ENCODE results near the gene NRXN3.

The NRXN3 gene

DNA sequence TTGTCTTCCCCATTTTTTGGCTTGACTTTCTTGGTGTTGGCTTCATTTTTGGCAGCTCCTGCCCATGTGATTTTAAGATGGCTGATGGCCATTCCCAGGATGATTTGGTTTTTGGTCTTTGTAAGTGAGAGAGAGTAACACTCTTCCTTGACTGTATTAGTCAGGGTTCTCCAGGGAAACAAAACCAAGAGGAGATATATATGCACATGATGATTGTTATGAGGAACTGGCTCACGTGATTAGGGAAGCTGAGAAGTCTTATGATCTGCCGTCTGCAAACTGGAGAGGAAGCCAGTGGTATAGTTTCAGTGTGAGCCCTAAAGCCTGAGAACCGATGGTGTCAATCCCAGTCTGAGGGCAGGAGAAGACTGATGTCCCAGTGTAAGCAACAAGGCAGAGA lies 146.6 kb downstream of the NRXN3 start:
- no peak for TF ChIP-seq Cebpa-rat (IDR thresholded peaks at IDR 0.05)
- Histone ChIP-seq H3K36me3 (no peaks in the 10 kb centered on the region), H3K4me1 (peaks cover 0 to 55% (median 23%) of the 10 kb centered on the region in 10 experiments; a peak in 16 of 20 replicates), H3K27me3 (no peaks in the 10 kb centered on the region), H3K9me3 (replicated peaks in 1 of 11) (no peaks in the 10 kb centered on the region), H3K9ac (peak overlapping the region in 2 of 11 experiments; percentile 15 to 58; a peak in 2 of 22 replicates), H3K27ac (peak overlapping the region in 4 of 11 experiments; percentile 15 to 87 (median 72); a peak in 6 of 22 replicates), H3K4me2 (peak overlapping the region in 8 of 11 experiments; percentile 4 to 80 (median 39); a peak in 13 of 22 replicates), H4K20me1 (no peaks in the 10 kb centered on the region), H3K4me3 (no peak overlapping the region)

DNA sequence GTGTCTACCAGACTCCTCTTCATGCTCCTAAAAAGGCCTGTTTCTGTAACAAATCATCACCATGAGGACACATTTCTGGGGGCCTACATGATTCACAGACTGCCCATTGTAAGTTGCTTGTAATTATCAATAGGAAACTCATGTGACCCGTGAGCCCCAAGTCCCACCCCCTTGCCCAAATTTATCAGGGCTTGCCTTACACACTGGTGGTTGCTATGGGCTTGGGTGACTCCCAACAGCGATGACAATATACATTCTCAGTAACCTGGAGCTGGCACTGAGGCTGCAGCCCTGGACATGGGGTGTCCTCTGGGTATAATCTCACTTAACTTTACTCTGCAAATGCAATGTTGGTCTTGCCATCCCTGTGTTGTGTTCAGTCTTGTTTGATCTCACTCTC lies 149.2 kb downstream of the NRXN3 start:
- no peak overlapping the region for H3K9ac ChIP-seq
- H4K20me1 ChIP-seq: no peaks in the 10 kb centered on the region
- H3K36me3 ChIP-seq: no peaks in the 10 kb centered on the region
- H3K9me3 ChIP-seq (replicated peaks in 1 of 11): no peaks in the 10 kb centered on the region
- H3K4me3 ChIP-seq: no peak overlapping the region
- H3K4me2 ChIP-seq: no peak overlapping the region
- H3K27ac ChIP-seq: no peak overlapping the region
- peaks cover 0 to 41% (median 8%) of the 10 kb centered on the region in 10 experiments; a peak in 12 of 20 replicates for H3K4me1 ChIP-seq
- no peaks in the 10 kb centered on the region for H3K27me3 ChIP-seq
- no peak for TF ChIP-seq Cebpa-rat (IDR thresholded peaks at IDR 0.05)

DNA sequence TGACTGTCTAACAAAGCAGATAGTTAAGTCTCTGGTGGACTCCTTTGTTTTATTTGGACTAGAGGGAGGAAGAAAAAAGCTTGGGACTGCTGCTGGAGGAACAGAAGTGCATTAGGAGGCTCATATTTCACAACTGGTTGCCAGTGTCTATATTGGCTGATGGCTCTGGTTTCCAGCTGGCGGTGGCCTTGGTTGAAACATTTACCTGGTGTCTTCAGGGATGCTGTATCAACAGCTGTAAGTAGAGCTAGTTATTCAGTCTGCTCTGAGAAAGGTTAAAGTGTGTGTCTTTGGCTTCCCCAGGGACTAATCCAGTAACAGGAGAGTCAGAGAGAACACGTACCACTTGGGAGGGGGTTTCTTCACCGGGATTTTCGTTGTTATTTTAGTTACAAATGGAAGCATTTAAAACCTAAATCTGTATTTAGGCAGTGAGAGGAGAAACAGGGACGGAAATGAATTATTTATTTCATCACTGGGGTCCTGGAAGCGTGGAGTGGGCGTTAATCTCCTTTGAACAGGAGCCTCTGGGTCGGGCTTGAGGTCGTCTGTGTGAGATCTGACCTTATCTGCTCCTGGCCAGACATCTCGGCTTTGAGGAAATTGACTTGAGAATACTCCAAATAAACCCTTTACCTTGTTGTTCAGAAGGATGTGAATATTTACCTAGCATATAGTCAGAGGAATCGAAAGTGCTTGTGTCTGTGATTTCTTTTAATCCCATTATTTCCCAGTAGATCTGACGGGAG lies 149.9 kb downstream of the NRXN3 start:
- Histone ChIP-seq H3K9me3 (replicated peaks in 1 of 11) (no peaks in the 10 kb centered on the region), H3K4me3 (no peak overlapping the region), H3K27ac (no peak overlapping the region), H3K4me2 (no peak overlapping the region), H3K9ac (no peak overlapping the region), H3K27me3 (no peaks in the 10 kb centered on the region), H3K36me3 (no peaks in the 10 kb centered on the region), H4K20me1 (no peaks in the 10 kb centered on the region), H3K4me1 (peaks cover 0 to 40% (median 8%) of the 10 kb centered on the region in 10 experiments; a peak in 12 of 20 replicates)
- TF ChIP-seq Cebpa-rat (IDR thresholded peaks at IDR 0.05): no peak

DNA sequence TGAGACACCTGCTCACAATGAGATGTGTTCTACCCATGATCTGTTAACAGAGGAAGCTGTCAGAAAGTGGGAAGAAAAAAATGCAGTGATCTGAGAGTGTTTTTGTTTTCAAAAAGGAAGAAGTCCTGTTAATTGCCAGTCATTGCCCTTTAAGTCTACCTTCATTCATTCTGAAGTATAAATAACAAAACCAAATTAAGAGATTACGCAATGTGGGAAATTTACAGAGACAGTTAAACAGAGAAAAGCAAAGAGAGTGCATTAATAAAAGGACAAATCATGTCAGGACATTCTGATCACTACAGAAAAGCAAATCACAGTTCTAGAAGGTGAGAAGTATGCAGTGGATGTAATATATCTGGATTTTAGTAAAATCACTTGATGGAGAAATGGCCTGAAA lies 154.2 kb downstream of the NRXN3 start:
- TF ChIP-seq Cebpa-rat (IDR thresholded peaks at IDR 0.05): peak in 4 of 11 experiments; percentile 29 to 63 (median 42); a peak in 4 of 22 replicates
- Histone ChIP-seq H3K9me3 (replicated peaks in 1 of 11) (no peaks in the 10 kb centered on the region), H3K27ac (no peak overlapping the region), H3K27me3 (no peaks in the 10 kb centered on the region), H3K4me2 (peak overlapping the region in 4 of 11 experiments; percentile 11 to 40 (median 24); a peak in 6 of 22 replicates), H3K36me3 (no peaks in the 10 kb centered on the region), H3K4me1 (peaks cover 0 to 11% (median 0%) of the 10 kb centered on the region in 10 experiments; a peak in 6 of 20 replicates), H4K20me1 (no peaks in the 10 kb centered on the region), H3K9ac (no peak overlapping the region), H3K4me3 (no peak overlapping the region)

DNA sequence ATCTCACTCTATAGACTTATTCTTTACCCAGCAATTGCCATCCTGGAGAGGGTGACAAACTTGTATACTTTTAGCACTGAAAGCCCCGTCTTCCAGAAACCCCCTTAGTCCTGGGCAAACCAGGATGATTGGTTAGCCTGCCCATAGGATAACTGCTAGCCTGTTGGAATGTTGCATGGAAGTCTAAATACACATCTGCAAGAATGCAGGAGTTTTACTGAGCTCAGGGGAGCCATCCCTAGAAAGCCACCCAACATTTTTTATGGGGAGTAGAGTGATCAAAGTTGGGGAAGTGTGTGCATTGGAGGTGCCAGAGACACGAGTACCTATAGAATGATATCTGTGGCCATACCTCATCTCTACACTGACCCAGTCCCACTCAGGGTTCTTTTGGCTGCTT lies 155.7 kb downstream of the NRXN3 start:
- Histone ChIP-seq H4K20me1 (no peaks in the 10 kb centered on the region), H3K27ac (no peak overlapping the region), H3K9ac (no peak overlapping the region), H3K4me2 (no peak overlapping the region), H3K9me3 (replicated peaks in 1 of 11) (no peaks in the 10 kb centered on the region), H3K36me3 (no peaks in the 10 kb centered on the region), H3K4me3 (no peak overlapping the region), H3K4me1 (peaks cover 0 to 11% (median 0%) of the 10 kb centered on the region in 10 experiments; a peak in 6 of 20 replicates), H3K27me3 (no peaks in the 10 kb centered on the region)
- TF ChIP-seq Cebpa-rat (IDR thresholded peaks at IDR 0.05): no peak

DNA sequence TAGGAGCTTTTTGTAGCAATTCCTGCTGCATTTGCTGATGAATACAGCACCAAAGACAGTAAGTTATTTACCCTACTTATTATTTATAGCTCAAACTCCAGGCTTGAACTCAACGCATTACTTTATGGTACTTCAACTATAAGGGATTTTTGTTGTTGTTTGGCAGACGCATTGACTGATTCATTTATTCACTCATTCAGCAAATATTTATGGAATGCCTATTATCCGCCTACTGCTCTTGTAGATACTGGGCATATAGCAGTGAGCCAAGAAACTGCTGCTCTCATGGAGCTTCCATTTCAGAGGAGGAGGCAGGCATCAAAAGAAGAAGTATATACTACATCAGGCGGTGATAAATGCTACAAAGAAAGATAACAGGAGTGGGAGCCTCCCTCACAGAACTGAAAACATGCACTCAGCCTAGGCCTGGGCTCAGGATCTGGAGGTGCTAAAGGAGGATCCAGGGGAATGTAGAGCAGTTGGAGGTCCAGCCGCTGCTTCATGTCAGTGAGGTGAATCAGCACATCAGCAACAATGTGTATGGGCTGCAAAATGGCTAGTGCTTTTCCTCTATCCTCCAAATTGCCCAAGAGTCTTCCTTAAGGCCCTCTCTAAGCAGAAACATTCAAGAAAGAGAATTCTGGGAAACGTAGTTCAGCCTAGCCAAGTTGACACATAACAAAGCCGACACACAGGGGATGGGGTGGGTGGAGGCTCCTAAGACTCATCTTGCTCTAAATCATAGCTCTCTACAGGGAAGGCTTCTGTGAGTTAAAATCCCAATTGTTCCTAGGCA lies 157.5 kb downstream of the NRXN3 start:
- TF ChIP-seq Cebpa-rat (IDR thresholded peaks at IDR 0.05): no peak
- no peak overlapping the region for H3K4me2 ChIP-seq
- H3K9ac ChIP-seq: no peak overlapping the region

DNA sequence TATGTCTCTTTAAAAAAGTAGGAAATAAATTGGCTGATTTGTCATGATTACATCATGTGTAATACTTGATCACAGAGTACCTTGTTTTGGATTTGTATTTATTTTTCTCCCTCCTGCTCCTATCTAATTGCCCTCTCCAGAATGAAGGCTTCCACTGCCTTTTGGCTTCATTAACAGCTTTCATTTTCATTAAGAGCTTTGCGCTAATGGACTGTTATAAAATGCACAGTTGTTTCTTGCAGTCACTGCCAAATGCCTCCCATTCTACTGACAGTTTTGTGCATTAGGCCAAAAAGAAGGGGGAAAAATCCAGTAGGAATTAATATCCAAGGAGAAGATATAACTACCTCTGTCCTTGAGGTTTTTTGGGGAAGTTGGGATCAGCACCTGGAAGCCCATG lies 159.2 kb downstream of the NRXN3 start:
- Histone ChIP-seq H3K36me3 (no peaks in the 10 kb centered on the region), H3K27ac (no peak overlapping the region), H3K4me2 (no peak overlapping the region), H4K20me1 (no peaks in the 10 kb centered on the region), H3K9ac (no peak overlapping the region), H3K27me3 (no peaks in the 10 kb centered on the region), H3K9me3 (replicated peaks in 1 of 11) (no peaks in the 10 kb centered on the region), H3K4me3 (no peak overlapping the region), H3K4me1 (peaks cover 0 to 5% (median 0%) of the 10 kb centered on the region in 10 experiments; a peak in 5 of 20 replicates)
- no peak for TF ChIP-seq Cebpa-rat (IDR thresholded peaks at IDR 0.05)

More for the DNA sequence above, 157.5 kb downstream of the NRXN3 start:
- no peak overlapping the region for H3K27ac ChIP-seq
- peaks cover 0 to 11% (median 0%) of the 10 kb centered on the region in 10 experiments; a peak in 6 of 20 replicates for H3K4me1 ChIP-seq
- H3K27me3 ChIP-seq: no peaks in the 10 kb centered on the region
- no peaks in the 10 kb centered on the region for H3K9me3 ChIP-seq (replicated peaks in 1 of 11)
- no peaks in the 10 kb centered on the region for H3K36me3 ChIP-seq
- no peaks in the 10 kb centered on the region for H4K20me1 ChIP-seq
- no peak overlapping the region for H3K4me3 ChIP-seq

DNA sequence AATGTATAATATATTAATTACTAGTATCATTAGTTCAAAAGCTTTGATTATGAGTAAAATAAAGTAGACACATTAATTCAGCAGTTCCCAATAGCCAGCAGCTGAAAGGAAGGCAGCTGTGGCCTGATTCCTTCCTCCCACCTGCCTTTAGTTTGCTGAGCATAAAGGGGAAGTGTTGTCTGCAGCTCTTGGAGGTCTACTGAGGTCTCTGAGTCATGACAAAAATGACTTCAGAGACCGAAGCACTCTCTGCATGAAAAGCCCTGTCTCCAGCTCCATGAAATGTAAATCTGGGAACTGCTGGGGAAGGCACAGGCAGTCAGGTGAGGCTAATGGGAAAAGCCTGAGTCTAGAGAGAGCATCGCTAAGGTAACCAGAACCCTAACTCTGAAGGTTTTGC lies 165.4 kb downstream of the NRXN3 start:
- H3K4me1 ChIP-seq: peaks cover 10 to 17% (median 15%) of the 10 kb centered on the region in 10 experiments
- H3K9ac ChIP-seq: no peak overlapping the region
- H3K27ac ChIP-seq: no peak overlapping the region
- no peak for TF ChIP-seq Cebpa-rat (IDR thresholded peaks at IDR 0.05)
- no peaks in the 10 kb centered on the region for H3K9me3 ChIP-seq (replicated peaks in 1 of 11)
- peak overlapping the region; percentile 46 to 71 (median 58) for H3K4me2 ChIP-seq
- H4K20me1 ChIP-seq: no peaks in the 10 kb centered on the region
- H3K4me3 ChIP-seq: no peak overlapping the region
- no peaks in the 10 kb centered on the region for H3K36me3 ChIP-seq
- no peaks in the 10 kb centered on the region for H3K27me3 ChIP-seq

DNA sequence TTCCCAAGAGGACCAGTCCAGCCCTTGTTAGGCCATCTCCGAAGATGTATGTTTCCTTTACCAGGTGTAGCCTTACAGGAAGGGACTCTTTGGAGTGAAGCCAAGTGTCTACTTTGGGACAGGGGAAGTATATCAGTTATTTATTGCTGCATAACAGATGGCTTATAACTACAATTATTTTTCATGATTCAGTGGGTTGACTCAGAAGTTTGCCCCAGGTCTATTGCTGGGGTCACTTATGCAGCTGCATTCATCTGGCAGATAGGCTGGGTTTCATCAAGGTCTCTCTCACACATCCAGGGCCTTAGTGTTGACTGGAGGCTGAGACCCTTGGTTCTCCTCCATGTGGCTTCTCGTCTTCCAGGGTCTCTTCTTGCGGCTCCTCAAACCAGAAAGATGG lies 170.1 kb downstream of the NRXN3 start:
- Histone ChIP-seq H3K27ac (no peak overlapping the region), H3K27me3 (no peaks in the 10 kb centered on the region), H3K4me3 (no peak overlapping the region), H3K9me3 (replicated peaks in 1 of 11) (no peaks in the 10 kb centered on the region), H3K4me1 (peaks cover 7 to 11% (median 8%) of the 10 kb centered on the region in 10 experiments), H3K4me2 (no peak overlapping the region), H4K20me1 (no peaks in the 10 kb centered on the region), H3K36me3 (no peaks in the 10 kb centered on the region), H3K9ac (no peak overlapping the region)
- no peak for TF ChIP-seq Cebpa-rat (IDR thresholded peaks at IDR 0.05)

Measured in BLaER1 treated with 17β-estradiol and CSF1 and Interleukin-3, amounts not matched to agents 10 nM and 100 nM (cell line).